Measurements from ENCODE around the gene SPRY1.

Gene SPRY1

DNA sequence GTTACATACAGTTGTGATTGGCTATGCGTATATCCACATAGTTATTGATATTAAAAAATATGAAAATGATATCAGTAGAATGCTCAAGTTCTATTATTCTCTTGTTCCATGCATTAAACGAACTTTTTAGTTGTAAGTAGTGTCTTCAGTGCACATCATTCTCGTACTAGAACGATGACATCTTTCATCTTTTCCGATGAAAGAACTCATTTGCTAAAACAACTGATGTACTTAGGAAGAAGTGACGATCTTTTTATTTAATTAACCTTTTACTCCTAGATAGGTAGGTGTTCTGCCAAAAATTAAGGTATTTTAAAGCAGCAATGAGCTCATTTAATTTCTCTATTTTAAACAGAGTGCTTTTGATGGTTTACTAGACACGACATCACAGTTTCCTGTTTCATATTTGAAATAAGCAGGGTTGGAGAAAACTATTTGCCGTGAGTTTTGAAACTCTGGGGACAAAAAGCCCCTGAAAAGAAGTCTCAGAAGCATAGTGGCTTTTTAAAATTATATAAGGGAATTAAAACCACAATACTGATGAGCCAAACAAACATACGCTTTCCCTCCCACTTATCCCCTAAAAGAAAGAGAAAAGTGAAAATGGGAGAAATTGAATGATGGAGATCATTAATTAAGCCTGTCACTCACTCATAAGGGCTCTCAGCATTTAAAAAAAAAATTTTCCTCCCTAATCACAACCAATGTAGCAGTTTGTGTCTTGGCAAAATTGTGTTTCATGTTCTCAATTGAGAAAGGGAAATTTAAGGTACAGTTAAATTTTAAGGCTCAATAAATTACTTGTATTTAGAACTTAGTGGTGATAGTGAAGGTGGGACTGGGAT, 25.6 kb downstream of the SPRY1 start:
- TF ChIP-seq CTCF (IDR thresholded peaks at IDR 0.05; ENCODE audit: low read length, missing control alignments): no peak
- no peak for DNase-seq (ENCODE audit: low read depth)
- no peak overlapping the region for H3K4me3 ChIP-seq (replicated peaks; ENCODE audit: low read depth, low read length)

GRCh38 chr4:123423819-123424218, 27.2 kb downstream of the SPRY1 start:
- no peak overlapping the region for H3K4me3 ChIP-seq (replicated peaks; ENCODE audit: low read depth, low read length)
- DNase-seq (ENCODE audit: low read depth): no peak
- no peak for TF ChIP-seq CTCF (IDR thresholded peaks at IDR 0.05; ENCODE audit: low read length, missing control alignments)

- no peak overlapping the region for H3K4me3 ChIP-seq (replicated peaks; ENCODE audit: low read depth, low read length)
- no peak for DNase-seq (ENCODE audit: low read depth)
- TF ChIP-seq CTCF (IDR thresholded peaks at IDR 0.05; ENCODE audit: low read length, missing control alignments): no peak
Observed at GRCh38 chr4:123427951-123428350, 31.4 kb downstream of the SPRY1 start.

- H3K4me3 ChIP-seq (replicated peaks; ENCODE audit: low read depth, low read length): no peak overlapping the region
- no peak for DNase-seq (ENCODE audit: low read depth)
- TF ChIP-seq CTCF (IDR thresholded peaks at IDR 0.05; ENCODE audit: low read length, missing control alignments): no peak
Observed at GRCh38 chr4:123430031-123430430, 33.4 kb downstream of the SPRY1 start.

GRCh38 chr4:123430501-123430900, 33.9 kb downstream of the SPRY1 start:
- TF ChIP-seq CTCF (IDR thresholded peaks at IDR 0.05; ENCODE audit: low read length, missing control alignments): no peak
- no peak overlapping the region for H3K4me3 ChIP-seq (replicated peaks; ENCODE audit: low read depth, low read length)
- no peak for DNase-seq (ENCODE audit: low read depth)

DNA sequence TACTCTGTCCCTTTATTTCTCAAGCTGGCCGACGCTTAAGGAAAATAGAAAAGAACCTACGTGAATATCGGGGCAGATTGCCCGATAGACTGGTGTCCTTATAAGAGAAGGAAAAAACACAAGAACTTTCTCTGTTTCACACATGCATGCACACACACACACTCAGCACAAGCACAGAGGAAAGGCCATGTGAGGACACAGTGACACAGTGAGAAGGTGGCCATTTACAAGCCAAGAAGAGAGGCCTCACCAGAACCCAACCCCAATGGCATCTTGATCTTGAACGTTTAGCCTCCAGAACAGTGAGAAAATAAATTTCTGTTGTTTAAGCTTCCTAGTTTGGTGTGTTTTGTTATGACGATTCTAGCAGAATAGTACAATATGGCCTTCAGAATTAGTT, 37.0 kb downstream of the SPRY1 start:
- H3K4me3 ChIP-seq (replicated peaks; ENCODE audit: low read depth, low read length): no peak overlapping the region
- no peak for TF ChIP-seq CTCF (IDR thresholded peaks at IDR 0.05; ENCODE audit: low read length, missing control alignments)
- no peak for DNase-seq (ENCODE audit: low read depth)

- H3K4me3 ChIP-seq (replicated peaks; ENCODE audit: low read depth, low read length): no peak overlapping the region
- no peak for DNase-seq (ENCODE audit: low read depth)
- no peak for TF ChIP-seq CTCF (IDR thresholded peaks at IDR 0.05; ENCODE audit: low read length, missing control alignments)
Observed at GRCh38 chr4:123433976-123434375, 37.4 kb downstream of the SPRY1 start.

All from fibroblast of pulmonary artery (primary cell).